Measurements from ENCODE around the gene ZNF536. TPM values are rescaled to one million over a fixed set of nuclear protein-coding genes. Genes with fewer than 3 reads are reported as not detected.

ZNF536 gene
- total and polyA plus RNA-seq, 12 donors: 0.22 to 10.7 (median 3.7) TPM

DNA sequence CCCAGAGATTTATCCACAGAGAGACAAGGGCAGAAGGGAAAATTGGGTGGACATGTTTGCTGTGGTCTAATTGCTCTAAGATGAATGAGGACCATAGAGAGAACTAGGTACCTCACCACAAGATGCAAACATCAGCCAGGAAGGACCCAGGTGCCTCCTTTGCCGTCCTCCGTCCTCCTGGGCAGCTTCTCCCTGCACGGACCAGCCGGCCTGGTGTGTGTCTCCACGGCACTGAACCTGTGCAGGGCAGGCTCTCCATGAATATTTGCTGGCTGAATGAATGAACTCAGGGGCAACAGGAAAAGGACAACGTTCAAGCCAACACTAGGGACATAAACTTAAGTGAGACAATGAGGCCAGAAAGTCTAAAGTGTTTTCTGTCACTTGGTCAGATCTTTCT is 143.9 kb downstream of the ZNF536 start:
- 86 to 88% methylated on average over 6 of the region's 6 CpGs for WGBS, 2 donors
- Histone ChIP-seq H3K4me1 (peaks cover 0 to 9% (median 0%) of the 10 kb centered on the region in 9 donors), H3K36me3 (no peaks in the 10 kb centered on the region), H3K27ac (no peak overlapping the region), H3K9me3 (no peaks in the 10 kb centered on the region), H3K4me3 (no peak overlapping the region), H3K27me3 (peaks cover 0 to 12% (median 0%) of the 10 kb centered on the region in 7 donors)
- ATAC-seq (no peak), DNase-seq (no peak)
- intact Hi-C loops (cut with DNase I): no loop called here
- TF ChIP-seq, protein P1, sequence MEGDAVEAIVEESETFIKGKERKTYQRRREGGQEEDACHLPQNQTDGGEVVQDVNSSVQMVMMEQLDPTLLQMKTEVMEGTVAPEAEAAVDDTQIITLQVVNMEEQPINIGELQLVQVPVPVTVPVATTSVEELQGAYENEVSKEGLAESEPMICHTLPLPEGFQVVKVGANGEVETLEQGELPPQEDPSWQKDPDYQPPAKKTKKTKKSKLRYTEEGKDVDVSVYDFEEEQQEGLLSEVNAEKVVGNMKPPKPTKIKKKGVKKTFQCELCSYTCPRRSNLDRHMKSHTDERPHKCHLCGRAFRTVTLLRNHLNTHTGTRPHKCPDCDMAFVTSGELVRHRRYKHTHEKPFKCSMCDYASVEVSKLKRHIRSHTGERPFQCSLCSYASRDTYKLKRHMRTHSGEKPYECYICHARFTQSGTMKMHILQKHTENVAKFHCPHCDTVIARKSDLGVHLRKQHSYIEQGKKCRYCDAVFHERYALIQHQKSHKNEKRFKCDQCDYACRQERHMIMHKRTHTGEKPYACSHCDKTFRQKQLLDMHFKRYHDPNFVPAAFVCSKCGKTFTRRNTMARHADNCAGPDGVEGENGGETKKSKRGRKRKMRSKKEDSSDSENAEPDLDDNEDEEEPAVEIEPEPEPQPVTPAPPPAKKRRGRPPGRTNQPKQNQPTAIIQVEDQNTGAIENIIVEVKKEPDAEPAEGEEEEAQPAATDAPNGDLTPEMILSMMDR (IDR thresholded peaks at IDR 0.05): no peak

DNA sequence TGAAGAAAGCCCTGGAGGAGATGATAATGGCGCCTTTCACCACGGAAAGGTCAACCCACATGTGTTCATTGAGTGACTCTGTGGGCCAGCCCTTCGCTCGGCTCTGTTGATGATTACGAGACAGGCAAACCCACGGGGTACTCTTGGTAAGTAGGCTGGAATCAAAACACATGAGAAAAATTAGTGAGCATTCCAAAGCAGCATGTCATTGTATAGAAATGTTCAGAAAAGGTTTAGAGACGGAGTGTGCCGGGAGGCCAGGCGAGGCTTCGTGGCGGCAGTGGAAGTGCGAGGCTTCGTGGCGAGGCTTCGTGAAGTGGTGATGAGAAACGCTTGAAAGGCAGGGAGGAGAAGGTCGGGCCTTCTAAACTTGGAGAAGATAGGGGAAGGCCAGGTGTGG is 144.3 kb downstream of the ZNF536 start:
- H3K4me3 ChIP-seq: no peak overlapping the region
- H3K27me3 ChIP-seq: peaks cover 0 to 8% (median 0%) of the 10 kb centered on the region in 7 donors
- H3K27ac ChIP-seq: no peak overlapping the region
- TF ChIP-seq, protein P1 (IDR thresholded peaks at IDR 0.05): no peak
- intact Hi-C loops (cut with DNase I): no loop called here
- DNase-seq (no peak), ATAC-seq (no peak)
- no peaks in the 10 kb centered on the region for H3K9me3 ChIP-seq
- H3K36me3 ChIP-seq: no peaks in the 10 kb centered on the region
- peaks cover 0 to 9% (median 0%) of the 10 kb centered on the region in 9 donors for H3K4me1 ChIP-seq
- 91 to 92% methylated on average over 17 of the region's 17 CpGs for WGBS, 2 donors

DNA sequence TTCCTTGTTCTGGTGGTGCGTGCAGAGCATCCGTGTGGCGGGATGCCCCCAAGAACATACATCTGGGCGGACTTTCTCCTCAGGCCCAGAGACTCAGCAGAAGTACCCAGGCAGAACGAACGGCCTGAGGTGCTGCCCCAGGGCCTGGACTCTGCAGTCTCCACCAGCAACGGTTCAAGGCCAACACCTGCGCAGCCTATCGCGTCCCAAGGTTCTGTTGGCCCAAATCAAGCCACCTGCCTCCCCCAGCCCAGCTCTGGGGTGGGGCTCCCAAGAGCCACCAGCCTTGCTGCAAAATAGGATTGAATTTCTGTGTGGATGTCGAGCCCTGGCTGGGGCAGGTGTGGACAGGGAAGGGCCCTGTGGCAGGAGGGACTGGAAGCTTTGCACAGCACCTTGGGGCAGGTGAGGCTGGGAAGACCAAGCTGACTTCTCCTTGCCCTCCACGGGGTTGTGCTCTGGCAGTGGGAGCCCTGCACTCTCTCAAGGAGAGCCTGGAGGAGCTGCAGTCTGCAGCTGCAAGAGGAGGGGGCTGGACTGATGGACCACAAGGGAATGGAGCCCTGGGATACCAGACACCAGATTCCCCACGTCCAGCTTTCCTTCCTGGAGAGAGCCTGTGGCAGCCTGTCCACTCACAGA is 146.9 kb downstream of the ZNF536 start:
- H3K27ac ChIP-seq: no peak overlapping the region
- DNase-seq (no peak), ATAC-seq (no peak)
- intact Hi-C loops (cut with DNase I): no loop called here
- WGBS, 2 donors: 81 to 82% methylated on average over 13 of the region's 13 CpGs
- no peaks in the 10 kb centered on the region for H3K4me1 ChIP-seq
- H3K27me3 ChIP-seq: peaks cover 0 to 15% (median 0%) of the 10 kb centered on the region in 7 donors
- H3K4me3 ChIP-seq: no peak overlapping the region
- TF ChIP-seq, protein P1 (IDR thresholded peaks at IDR 0.05): no peak
- H3K9me3 ChIP-seq: no peaks in the 10 kb centered on the region
- no peaks in the 10 kb centered on the region for H3K36me3 ChIP-seq

DNA sequence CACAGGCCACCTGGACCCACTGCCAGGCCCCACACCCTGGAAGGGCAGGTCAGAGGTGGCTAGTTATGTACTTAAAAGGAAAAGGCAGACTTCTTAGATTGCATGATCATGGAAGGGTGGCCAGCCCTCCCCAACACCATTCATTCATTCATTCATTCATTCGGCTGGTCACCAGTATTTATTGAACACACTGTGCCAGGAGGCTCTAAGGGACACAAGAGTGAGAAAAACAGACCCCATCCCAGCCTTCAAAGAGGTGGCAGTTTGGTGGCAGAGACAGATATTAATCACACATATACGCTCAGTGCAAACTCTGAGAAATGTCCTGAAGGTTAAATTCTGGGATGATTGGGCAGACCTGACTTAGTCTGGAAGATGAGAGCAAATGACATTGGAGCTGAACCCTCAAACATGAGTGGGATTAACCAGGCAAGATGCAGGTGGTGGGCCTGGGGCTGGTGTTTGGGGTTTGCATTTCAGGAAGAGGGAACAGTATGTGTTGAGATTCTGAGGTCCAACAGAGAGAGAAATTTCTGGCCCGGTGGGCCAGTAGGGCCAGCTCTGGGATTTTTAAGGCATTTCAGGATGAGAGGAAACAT is 147.5 kb downstream of the ZNF536 start:
- DNase-seq (no peak), ATAC-seq (no peak)
- TF ChIP-seq, protein P1 (IDR thresholded peaks at IDR 0.05): no peak
- 89 to 96% methylated on average over 3 of the region's 3 CpGs for WGBS, 2 donors
- Histone ChIP-seq H3K9me3 (no peaks in the 10 kb centered on the region), H3K4me1 (no peaks in the 10 kb centered on the region), H3K4me3 (no peak overlapping the region), H3K27me3 (peaks cover 0 to 20% (median 0%) of the 10 kb centered on the region in 7 donors), H3K27ac (no peak overlapping the region), H3K36me3 (no peaks in the 10 kb centered on the region)
- intact Hi-C loops (cut with DNase I): no loop called here
